ENCODE data around the gene ANXA2R.

Gene ANXA2R

DNA sequence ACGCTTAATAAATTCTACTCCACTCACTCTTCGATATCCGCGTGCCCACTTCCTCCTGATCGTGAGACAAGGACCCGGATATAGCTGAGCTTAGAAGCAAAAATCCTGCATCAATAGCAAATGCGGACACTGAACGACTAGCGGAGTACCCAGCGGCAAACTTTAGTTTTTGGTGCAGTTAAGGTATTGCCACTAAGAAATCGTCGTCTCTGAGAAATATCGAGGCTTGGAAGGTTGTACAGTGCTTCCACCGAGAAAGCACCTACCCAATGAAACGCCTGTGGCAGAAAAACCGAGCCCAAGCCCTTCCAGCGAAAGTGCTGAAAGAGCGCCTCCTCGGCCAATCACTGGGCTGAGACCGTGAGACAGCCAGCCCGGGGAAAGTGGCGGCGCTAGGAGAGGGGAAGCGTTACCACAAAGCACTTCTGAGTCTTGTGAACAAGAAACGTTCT, 32.2 kb downstream of the ANXA2R start:
- peak overlapping the region; percentile 81 for H2AFZ ChIP-seq (ENCODE audit: low read length)
- no peaks in the 10 kb centered on the region for H3K36me3 ChIP-seq (replicated peaks in 1 of 2; ENCODE audit: control insufficient read depth in 2 of 2, insufficient read depth in 2 of 2, low read length in 2 of 2)
- peak overlapping the region; percentile 56 for H3K9ac ChIP-seq (ENCODE audit: low read depth, low read length, poor library complexity)
- H4K8ac ChIP-seq (ENCODE audit: low read depth, low read length): no peak overlapping the region
- H4K91ac ChIP-seq (ENCODE audit: low read depth, low read length, poor library complexity): no peak overlapping the region
- no peak for DNase-seq (ENCODE audit: low spot score)
- H3K23ac ChIP-seq (ENCODE audit: low read depth, low read length, poor library complexity): no peak overlapping the region
- no peak overlapping the region for H2BK120ac ChIP-seq (ENCODE audit: low read depth, low read length)
- H3K18ac ChIP-seq (ENCODE audit: low read length): no peak overlapping the region
- no peak overlapping the region for H2AK5ac ChIP-seq (ENCODE audit: low read depth, low read length)
- peak overlapping the region; percentile 64 for H3K27ac ChIP-seq (replicated peaks; ENCODE audit: low read length)
- H3K4ac ChIP-seq (ENCODE audit: low read length): no peak overlapping the region
- peak overlapping the region; percentile 44 to 71 for H3K4me3 ChIP-seq (ENCODE audit: low read length in 2 of 2)
- H2BK5ac ChIP-seq (ENCODE audit: low read length): no peak overlapping the region
- H3K4me1 ChIP-seq (ENCODE audit: control insufficient read depth in 2 of 2, insufficient read depth in 1 of 2, low read depth in 1 of 2, low read length in 2 of 2): peaks cover 0 to 6% of the 10 kb centered on the region in 2 donors
- no peak overlapping the region for H3K14ac ChIP-seq (ENCODE audit: low read length)
- no CpG with 5 or more reads among the region's 25 CpGs for WGBS, 2 donors (ENCODE audit: extremely low coverage in 2 of 2, insufficient read length in 2 of 2, insufficient replicate concordance in 1 of 2)
- no peak overlapping the region for H2BK15ac ChIP-seq (ENCODE audit: low read length)
- H3K79me1 ChIP-seq (ENCODE audit: low read depth, low read length): no peaks in the 10 kb centered on the region
- peak overlapping the region; percentile 75 for H3K4me2 ChIP-seq (ENCODE audit: insufficient read depth, low read length, poor library complexity, severe bottlenecking)
- no peak overlapping the region for H2BK12ac ChIP-seq (ENCODE audit: low read length)
- H3K9me3 ChIP-seq (replicated peaks in 1 of 2; ENCODE audit: control insufficient read depth in 2 of 2, insufficient read depth in 1 of 2, low read depth in 1 of 2, low read length in 2 of 2): peaks cover 0 to 1% of the 10 kb centered on the region in 2 donors
- peaks cover 0 to 47% (median 3%) of the 10 kb centered on the region in 3 experiments for H3K27me3 ChIP-seq (ENCODE audit: control insufficient read depth in 3 of 3, insufficient read depth in 3 of 3, low read depth in 1 of 3, low read length in 3 of 3)

DNA sequence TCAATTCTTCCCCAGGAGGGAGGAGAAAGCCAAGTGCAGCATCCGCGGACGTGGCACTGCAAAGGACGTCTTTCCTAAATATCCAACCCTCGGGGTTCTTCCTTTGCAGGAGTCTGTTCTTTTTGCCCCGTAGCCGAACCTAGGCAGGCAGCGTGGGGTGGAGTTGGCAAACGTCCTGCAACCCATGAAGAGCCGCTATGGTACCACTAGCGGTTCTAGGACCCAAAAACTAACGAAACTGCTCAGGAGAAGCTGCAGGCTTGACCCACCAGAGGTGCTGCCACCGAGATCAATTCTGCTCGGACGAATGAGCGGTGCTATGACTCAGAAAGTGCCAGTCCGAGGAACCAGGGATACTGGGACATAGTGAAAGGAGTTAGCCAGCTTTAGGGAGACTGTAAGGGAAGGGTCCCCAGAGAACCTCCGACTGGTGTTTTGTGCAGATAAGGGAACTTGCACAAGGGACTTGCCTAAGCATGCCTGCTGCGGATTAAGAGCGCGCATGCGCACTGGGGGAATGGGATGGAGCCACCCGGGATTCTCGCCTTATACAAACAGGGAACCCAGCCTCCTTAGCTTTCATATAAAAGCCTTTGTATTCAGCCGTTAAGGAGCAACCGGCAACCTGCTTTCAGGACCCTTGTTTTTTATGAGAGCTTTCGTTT, 32.7 kb downstream of the ANXA2R start:
- Histone ChIP-seq H3K27ac (replicated peaks; ENCODE audit: low read length) (peak overlapping the region; percentile 64), H2AFZ (ENCODE audit: low read length) (peak overlapping the region; percentile 81), H3K23ac (ENCODE audit: low read depth, low read length, poor library complexity) (no peak overlapping the region), H2BK120ac (ENCODE audit: low read depth, low read length) (peak overlapping the region; percentile 84), H4K8ac (ENCODE audit: low read depth, low read length) (no peak overlapping the region), H2BK5ac (ENCODE audit: low read length) (no peak overlapping the region), H3K14ac (ENCODE audit: low read length) (no peak overlapping the region), H2AK5ac (ENCODE audit: low read depth, low read length) (no peak overlapping the region), H3K79me1 (ENCODE audit: low read depth, low read length) (no peaks in the 10 kb centered on the region), H3K27me3 (ENCODE audit: control insufficient read depth in 3 of 3, insufficient read depth in 3 of 3, low read depth in 1 of 3, low read length in 3 of 3) (peaks cover 3 to 52% (median 4%) of the 10 kb centered on the region in 3 experiments), H3K4me3 (ENCODE audit: low read length in 2 of 2) (peak overlapping the region; percentile 44 to 71), H3K9ac (ENCODE audit: low read depth, low read length, poor library complexity) (no peak overlapping the region), H4K91ac (ENCODE audit: low read depth, low read length, poor library complexity) (no peak overlapping the region), H3K4me2 (ENCODE audit: insufficient read depth, low read length, poor library complexity, severe bottlenecking) (peak overlapping the region; percentile 75), H3K4me1 (ENCODE audit: control insufficient read depth in 2 of 2, insufficient read depth in 1 of 2, low read depth in 1 of 2, low read length in 2 of 2) (peaks cover 0 to 6% of the 10 kb centered on the region in 2 donors), H3K36me3 (replicated peaks in 1 of 2; ENCODE audit: control insufficient read depth in 2 of 2, insufficient read depth in 2 of 2, low read length in 2 of 2) (no peaks in the 10 kb centered on the region), H3K9me3 (replicated peaks in 1 of 2; ENCODE audit: control insufficient read depth in 2 of 2, insufficient read depth in 1 of 2, low read depth in 1 of 2, low read length in 2 of 2) (peaks cover 0 to 1% of the 10 kb centered on the region in 2 donors), H3K4ac (ENCODE audit: low read length) (no peak overlapping the region), H2BK12ac (ENCODE audit: low read length) (no peak overlapping the region), H2BK15ac (ENCODE audit: low read length) (no peak overlapping the region), H3K18ac (ENCODE audit: low read length) (peak overlapping the region; percentile 66)
- DNase-seq (ENCODE audit: low spot score): peak; percentile 82
- no CpG with 5 or more reads among the region's 27 CpGs for WGBS, 2 donors (ENCODE audit: extremely low coverage in 2 of 2, insufficient read length in 2 of 2, insufficient replicate concordance in 1 of 2)

DNA sequence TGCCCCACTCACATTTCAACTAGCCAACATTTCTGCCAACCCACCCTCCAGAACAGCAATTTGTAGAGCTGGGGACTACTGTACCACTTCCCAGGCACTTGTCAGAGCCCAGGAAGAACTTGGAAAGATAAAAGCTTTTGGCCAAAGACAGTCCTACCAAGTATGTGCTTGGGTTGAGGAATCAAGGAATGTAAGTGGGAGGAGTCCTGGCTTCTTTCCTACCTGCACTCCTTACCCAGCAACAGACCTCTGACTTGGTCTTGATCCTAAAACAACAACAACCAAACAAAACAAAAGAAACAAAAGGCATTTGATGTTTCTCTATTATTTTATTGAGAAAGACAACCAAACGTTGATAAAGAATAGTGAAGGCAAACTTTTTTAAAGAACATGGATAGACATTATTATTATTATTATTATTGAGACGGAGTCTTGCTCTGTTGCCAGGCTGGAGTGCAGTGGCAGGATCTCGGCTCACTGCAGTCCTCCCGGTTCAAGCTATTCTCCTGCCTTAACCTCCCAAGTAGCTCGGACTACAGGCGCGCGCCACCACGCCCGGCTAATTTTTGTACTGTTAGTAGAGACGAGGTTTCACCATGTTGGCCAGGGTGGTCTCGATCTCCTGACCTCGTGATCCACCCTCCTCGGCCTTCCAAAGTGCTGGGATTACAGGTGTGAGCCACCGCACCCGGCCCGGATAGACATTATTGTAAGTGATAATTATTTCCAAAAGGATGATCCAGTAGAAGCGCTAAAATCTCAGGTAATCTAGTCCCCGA, 33.5 kb downstream of the ANXA2R start:
- Histone ChIP-seq H2AK5ac (ENCODE audit: low read depth, low read length) (no peak overlapping the region), H3K27ac (replicated peaks; ENCODE audit: low read length) (no peak overlapping the region), H3K27me3 (ENCODE audit: control insufficient read depth in 3 of 3, insufficient read depth in 3 of 3, low read depth in 1 of 3, low read length in 3 of 3) (peaks cover 3 to 54% (median 8%) of the 10 kb centered on the region in 3 experiments), H2BK5ac (ENCODE audit: low read length) (no peak overlapping the region), H3K4me3 (ENCODE audit: low read length in 2 of 2) (no peak overlapping the region), H2BK12ac (ENCODE audit: low read length) (no peak overlapping the region), H2AFZ (ENCODE audit: low read length) (peak overlapping the region; percentile 81), H3K36me3 (replicated peaks in 1 of 2; ENCODE audit: control insufficient read depth in 2 of 2, insufficient read depth in 2 of 2, low read length in 2 of 2) (no peaks in the 10 kb centered on the region), H3K18ac (ENCODE audit: low read length) (no peak overlapping the region), H3K79me1 (ENCODE audit: low read depth, low read length) (no peaks in the 10 kb centered on the region), H3K4me1 (ENCODE audit: control insufficient read depth in 2 of 2, insufficient read depth in 1 of 2, low read depth in 1 of 2, low read length in 2 of 2) (peaks cover 0 to 6% of the 10 kb centered on the region in 2 donors), H2BK120ac (ENCODE audit: low read depth, low read length) (peak overlapping the region; percentile 84), H3K14ac (ENCODE audit: low read length) (no peak overlapping the region), H3K9me3 (replicated peaks in 1 of 2; ENCODE audit: control insufficient read depth in 2 of 2, insufficient read depth in 1 of 2, low read depth in 1 of 2, low read length in 2 of 2) (peaks cover 0 to 1% of the 10 kb centered on the region in 2 donors), H3K9ac (ENCODE audit: low read depth, low read length, poor library complexity) (no peak overlapping the region), H2BK15ac (ENCODE audit: low read length) (no peak overlapping the region), H3K4me2 (ENCODE audit: insufficient read depth, low read length, poor library complexity, severe bottlenecking) (peak overlapping the region; percentile 75), H4K8ac (ENCODE audit: low read depth, low read length) (no peak overlapping the region), H3K4ac (ENCODE audit: low read length) (no peak overlapping the region), H4K91ac (ENCODE audit: low read depth, low read length, poor library complexity) (no peak overlapping the region), H3K23ac (ENCODE audit: low read depth, low read length, poor library complexity) (no peak overlapping the region)
- DNase-seq (ENCODE audit: low spot score): no peak
- no CpG with 5 or more reads among the region's 19 CpGs for WGBS, 2 donors (ENCODE audit: extremely low coverage in 2 of 2, insufficient read length in 2 of 2, insufficient replicate concordance in 1 of 2)

DNA sequence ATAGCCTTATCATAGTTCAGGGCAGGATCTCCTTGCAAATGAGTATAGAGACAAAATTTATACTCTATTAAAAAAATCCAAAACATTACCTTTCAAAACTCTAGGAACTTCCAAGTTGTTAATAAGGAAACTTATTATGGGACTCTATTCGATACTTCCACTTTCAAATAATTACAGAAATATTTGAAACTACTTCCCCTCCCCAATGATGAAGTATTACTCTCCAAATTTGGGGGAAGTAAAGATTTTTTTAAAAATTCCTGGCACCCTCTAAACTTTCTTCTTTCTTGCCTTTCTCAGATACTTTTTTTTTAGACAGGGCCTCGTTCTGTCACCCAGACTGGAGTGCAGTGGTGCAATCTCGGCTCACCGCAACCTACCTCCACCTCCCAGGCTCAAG, 35.1 kb downstream of the ANXA2R start:
- Histone ChIP-seq H3K14ac (ENCODE audit: low read length) (no peak overlapping the region), H2AFZ (ENCODE audit: low read length) (no peak overlapping the region), H3K27ac (replicated peaks; ENCODE audit: low read length) (no peak overlapping the region), H3K4me1 (ENCODE audit: control insufficient read depth in 2 of 2, insufficient read depth in 1 of 2, low read depth in 1 of 2, low read length in 2 of 2) (peaks cover 2 to 8% of the 10 kb centered on the region in 2 donors), H2AK5ac (ENCODE audit: low read depth, low read length) (no peak overlapping the region), H2BK12ac (ENCODE audit: low read length) (no peak overlapping the region), H3K9me3 (replicated peaks in 1 of 2; ENCODE audit: control insufficient read depth in 2 of 2, insufficient read depth in 1 of 2, low read depth in 1 of 2, low read length in 2 of 2) (peaks cover 0 to 1% of the 10 kb centered on the region in 2 donors), H3K79me1 (ENCODE audit: low read depth, low read length) (no peaks in the 10 kb centered on the region), H3K4me3 (ENCODE audit: low read length in 2 of 2) (no peak overlapping the region), H3K36me3 (replicated peaks in 1 of 2; ENCODE audit: control insufficient read depth in 2 of 2, insufficient read depth in 2 of 2, low read length in 2 of 2) (no peaks in the 10 kb centered on the region), H4K8ac (ENCODE audit: low read depth, low read length) (no peak overlapping the region), H2BK120ac (ENCODE audit: low read depth, low read length) (no peak overlapping the region), H3K18ac (ENCODE audit: low read length) (no peak overlapping the region), H3K9ac (ENCODE audit: low read depth, low read length, poor library complexity) (no peak overlapping the region), H2BK15ac (ENCODE audit: low read length) (no peak overlapping the region), H2BK5ac (ENCODE audit: low read length) (no peak overlapping the region), H3K23ac (ENCODE audit: low read depth, low read length, poor library complexity) (no peak overlapping the region), H3K4me2 (ENCODE audit: insufficient read depth, low read length, poor library complexity, severe bottlenecking) (no peak overlapping the region), H4K91ac (ENCODE audit: low read depth, low read length, poor library complexity) (no peak overlapping the region), H3K4ac (ENCODE audit: low read length) (no peak overlapping the region), H3K27me3 (ENCODE audit: control insufficient read depth in 3 of 3, insufficient read depth in 3 of 3, low read depth in 1 of 3, low read length in 3 of 3) (peaks cover 0 to 52% (median 23%) of the 10 kb centered on the region in 3 experiments)
- DNase-seq (ENCODE audit: low spot score): no peak
- no CpG with 5 or more reads among the region's 4 CpGs for WGBS, 2 donors (ENCODE audit: extremely low coverage in 2 of 2, insufficient read length in 2 of 2, insufficient replicate concordance in 1 of 2)
